Measurements from ENCODE around the gene NDUFS1. TPM values are rescaled to one million over a fixed set of nuclear protein-coding genes. Genes with fewer than 3 reads are reported as not detected.
"Not testable (repeated sequence)": the region's sequence is repeated elsewhere in the genome, so short reads cannot be mapped to it uniquely, and the experiment has no call there.

The NDUFS1 gene
- total RNA-seq, 2 experiments from 2014 or later, result 73.4 to 116 TPM

- H3K9me3 ChIP-seq (ENCODE audit: low read length), result no peaks in the 10 kb centered on the region
- intact Hi-C loops (cut with micrococcal nuclease; ENCODE audit: unreplicated experiment), result no loop called here
- no peak for TF ChIP-seq EZH2phosphoT487 (IDR thresholded peaks at IDR 0.05; ENCODE audit: borderline replicate concordance, low read depth, low read length)
- no peak for TF ChIP-seq CTCF (conservative IDR thresholded peaks at IDR 0.05; ENCODE audit: low read length)
- no peak overlapping the region for H3K27ac ChIP-seq (ENCODE audit: low read depth, low read length, poor library complexity, severe bottlenecking)
- no peak overlapping the region for H3K4me3 ChIP-seq (ENCODE audit: low read depth, low read length, poor library complexity, severe bottlenecking)
- no peak overlapping the region for H2AFZ ChIP-seq (ENCODE audit: low read length)
- no peaks in the 10 kb centered on the region for H3K4me1 ChIP-seq (ENCODE audit: insufficient read depth, low read length, poor library complexity, severe bottlenecking)
- no peaks in the 10 kb centered on the region for H4K20me1 ChIP-seq (ENCODE audit: insufficient read depth, low read length)
- H3K79me2 ChIP-seq (ENCODE audit: insufficient read depth, low read depth, low read length), result no peaks in the 10 kb centered on the region
- H3K4me2 ChIP-seq (ENCODE audit: low read length), result no peak overlapping the region
- ChIA-PET POLR2A (no interaction called here), CTCF (ENCODE audit: unreplicated experiment) (no interaction called here)
- H3K36me3 ChIP-seq (ENCODE audit: insufficient read depth, low read length), result no peaks in the 10 kb centered on the region
- DNase-seq (ENCODE audit: low spot score), result no peak
- no TSS peak for BruUV-seq (replicated peaks)
- H3K9me2 ChIP-seq (ENCODE audit: insufficient read depth, low read length), result no peaks in the 10 kb centered on the region
Measured at GRCh38 chr2:206176901-206177300, 17.7 kb upstream of the NDUFS1 start.

DNA sequence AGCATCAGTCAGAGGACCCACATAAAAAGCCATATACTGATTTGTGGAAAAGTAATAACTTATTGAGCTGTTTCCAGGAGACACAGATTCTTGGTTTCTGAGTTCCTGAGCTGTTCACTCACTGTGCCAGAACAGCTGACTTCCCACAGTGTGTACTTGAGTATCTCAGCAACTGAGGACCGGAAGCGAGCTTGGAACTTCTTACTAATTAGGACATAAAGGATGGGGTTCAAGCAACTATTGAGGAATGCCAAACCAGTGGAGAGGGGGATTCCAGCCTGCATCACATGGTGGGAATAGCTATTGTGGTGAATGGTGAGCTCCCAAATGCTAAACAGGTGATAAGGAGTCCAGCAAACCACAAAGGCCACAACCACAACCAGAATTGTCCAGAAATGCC lies 16.9 kb upstream of the NDUFS1 start:
- Histone ChIP-seq H3K27ac (ENCODE audit: low read depth, low read length, poor library complexity, severe bottlenecking) (no peak overlapping the region), H3K4me1 (ENCODE audit: insufficient read depth, low read length, poor library complexity, severe bottlenecking) (no peaks in the 10 kb centered on the region), H3K79me2 (ENCODE audit: insufficient read depth, low read depth, low read length) (no peaks in the 10 kb centered on the region), H3K9me3 (ENCODE audit: low read length) (no peaks in the 10 kb centered on the region), H2AFZ (ENCODE audit: low read length) (no peak overlapping the region), H3K36me3 (ENCODE audit: insufficient read depth, low read length) (no peaks in the 10 kb centered on the region), H3K9me2 (ENCODE audit: insufficient read depth, low read length) (no peaks in the 10 kb centered on the region), H3K4me2 (ENCODE audit: low read length) (no peak overlapping the region), H3K4me3 (ENCODE audit: low read depth, low read length, poor library complexity, severe bottlenecking) (no peak overlapping the region), H4K20me1 (ENCODE audit: insufficient read depth, low read length) (no peaks in the 10 kb centered on the region)
- intact Hi-C loops (cut with micrococcal nuclease; ENCODE audit: unreplicated experiment), result no loop called here
- no peak for TF ChIP-seq EZH2phosphoT487 (IDR thresholded peaks at IDR 0.05; ENCODE audit: borderline replicate concordance, low read depth, low read length)
- no peak for TF ChIP-seq CTCF (conservative IDR thresholded peaks at IDR 0.05; ENCODE audit: low read length)
- CTCF ChIA-PET (ENCODE audit: unreplicated experiment), result no interaction called here
- no TSS peak for BruUV-seq (replicated peaks)
- POLR2A ChIA-PET, result no interaction called here
- no peak for DNase-seq (ENCODE audit: low spot score)

GRCh38 chr2:206173147-206173546 lies 13.9 kb upstream of the NDUFS1 start:
- CTCF ChIA-PET (ENCODE audit: unreplicated experiment), result no interaction called here

DNA sequence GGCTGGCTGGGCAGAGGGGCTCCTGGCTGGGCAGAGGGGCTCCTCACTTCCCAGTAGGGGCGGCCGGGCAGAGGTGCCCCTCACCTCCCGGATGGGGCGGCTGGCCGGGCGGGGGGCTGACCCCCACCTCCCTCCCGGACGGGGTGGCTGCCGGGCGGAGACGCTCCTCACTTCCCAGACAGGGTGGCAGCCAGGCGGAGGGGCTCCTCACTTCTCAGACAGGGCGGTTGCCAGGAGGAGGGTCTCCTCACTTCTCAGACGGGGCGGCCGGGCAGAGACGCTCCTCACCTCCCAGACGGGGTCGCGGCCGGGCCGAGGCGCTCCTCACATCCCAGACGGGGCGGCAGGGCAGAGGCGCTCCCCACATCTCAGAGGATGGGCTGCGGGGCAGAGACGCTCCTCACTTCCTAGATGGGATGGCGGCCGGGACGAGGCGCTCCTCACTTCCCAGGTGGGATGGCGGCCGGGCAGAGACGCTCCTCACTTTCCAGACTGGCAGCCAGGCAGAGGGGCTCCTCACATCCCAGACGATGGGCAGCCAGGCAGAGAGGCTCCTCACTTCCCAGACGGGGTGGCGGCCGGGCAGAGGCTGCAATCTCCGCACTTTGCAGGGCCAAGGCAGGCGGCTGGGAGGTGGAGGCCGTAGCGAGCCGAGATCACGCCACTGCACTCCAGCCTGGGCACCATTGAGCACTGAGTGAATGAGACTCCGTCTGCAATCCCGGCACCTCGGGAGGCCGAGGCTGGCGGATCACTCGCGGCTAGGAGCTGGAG lies 12.6 kb upstream of the NDUFS1 start:
- CTCF ChIA-PET (ENCODE audit: unreplicated experiment), result not testable (repeated sequence)

More at GRCh38 chr2:206173147-206173546, 13.9 kb upstream of the NDUFS1 start:
- Histone ChIP-seq H3K9me2 (ENCODE audit: insufficient read depth, low read length) (no peaks in the 10 kb centered on the region), H3K27ac (ENCODE audit: low read depth, low read length, poor library complexity, severe bottlenecking) (no peak overlapping the region), H3K9me3 (ENCODE audit: low read length) (no peaks in the 10 kb centered on the region), H3K4me1 (ENCODE audit: insufficient read depth, low read length, poor library complexity, severe bottlenecking) (no peaks in the 10 kb centered on the region), H3K36me3 (ENCODE audit: insufficient read depth, low read length) (no peaks in the 10 kb centered on the region), H3K4me3 (ENCODE audit: low read depth, low read length, poor library complexity, severe bottlenecking) (no peak overlapping the region), H2AFZ (ENCODE audit: low read length) (no peak overlapping the region), H3K4me2 (ENCODE audit: low read length) (no peak overlapping the region), H3K79me2 (ENCODE audit: insufficient read depth, low read depth, low read length) (no peaks in the 10 kb centered on the region), H4K20me1 (ENCODE audit: insufficient read depth, low read length) (no peaks in the 10 kb centered on the region)
- no peak for DNase-seq (ENCODE audit: low spot score)
- TF ChIP-seq EZH2phosphoT487 (IDR thresholded peaks at IDR 0.05; ENCODE audit: borderline replicate concordance, low read depth, low read length) (no peak), CTCF (conservative IDR thresholded peaks at IDR 0.05; ENCODE audit: low read length) (no peak)
- BruUV-seq (replicated peaks), result no TSS peak
- POLR2A ChIA-PET, result interaction anchor here (0.7 kb wide), 1 partner anchor 142 kb away, joined by 5 read pairs; no protein-coding TSS in a partner anchor
- intact Hi-C loops (cut with micrococcal nuclease; ENCODE audit: unreplicated experiment), result no loop called here

More for the DNA sequence above, 12.6 kb upstream of the NDUFS1 start:
- H3K27ac ChIP-seq (ENCODE audit: low read depth, low read length, poor library complexity, severe bottlenecking); H3K79me2 ChIP-seq (ENCODE audit: insufficient read depth, low read depth, low read length); H3K4me3 ChIP-seq (ENCODE audit: low read depth, low read length, poor library complexity, severe bottlenecking); H3K4me1 ChIP-seq (ENCODE audit: insufficient read depth, low read length, poor library complexity, severe bottlenecking); H3K4me2 ChIP-seq (ENCODE audit: low read length); H3K9me3 ChIP-seq (ENCODE audit: low read length); DNase-seq (ENCODE audit: low spot score); BruUV-seq (replicated peaks); POLR2A ChIA-PET; H3K36me3 ChIP-seq (ENCODE audit: insufficient read depth, low read length); H2AFZ ChIP-seq (ENCODE audit: low read length); intact Hi-C loops (cut with micrococcal nuclease; ENCODE audit: unreplicated experiment); H4K20me1 ChIP-seq (ENCODE audit: insufficient read depth, low read length); H3K9me2 ChIP-seq (ENCODE audit: insufficient read depth, low read length): not testable (repeated sequence)
